Neural cell (in vitro differentiated cells): Measurements from ENCODE around the gene NPNT. TPM values are rescaled to one million over a fixed set of nuclear protein-coding genes. Genes with fewer than 3 reads are reported as not detected.

Experiments used
- H2AFZ ChIP-seq: fragments of 200-600, 300-800 bp; sonication (generic), shearing (Covaris generic); 2 replicates; pipeline ENCODE4 v1.6.0; 2014; ENCODE audit warnings: low read depth, mild to moderate bottlenecking, antibody characterized with exemption, low read length, moderate library complexity
- H3F3A ChIP-seq: fragments of 200-600 bp; shearing (Covaris generic); 2 replicates; pipeline ENCODE4 v1.6.1; 2016; ENCODE audit warnings: mild to moderate bottlenecking, moderate library complexity, mixed read lengths, antibody characterized with exemption, low read length; ENCODE audit not compliant: insufficient read depth, poor library complexity, severe bottlenecking
- H3K27ac ChIP-seq: fragments of 200-600, 300-800 bp; sonication (generic), shearing (Covaris generic); 2 replicates; pipeline ENCODE4 v1.5.1; 2014; ENCODE audit warnings: mild to moderate bottlenecking, low read length, moderate library complexity
- H3K27me3 ChIP-seq: fragments of 300-800, 200-600 bp; sonication (generic), shearing (Covaris generic); 2 replicates; pipeline ENCODE4 v1.6.0; 2014; ENCODE audit warnings: mild to moderate bottlenecking, low read depth, low read length, moderate library complexity; ENCODE audit not compliant: insufficient read depth
- H3K36me3 ChIP-seq: fragments of 300-800, 200-600 bp; sonication (generic), shearing (Covaris generic); 2 replicates; pipeline ENCODE4 v1.5.1; 2014; ENCODE audit warnings: mild to moderate bottlenecking, antibody characterized with exemption, low read length, moderate library complexity; ENCODE audit not compliant: insufficient read depth
- H3K4me2 ChIP-seq: fragments of 300-800, 200-600 bp; sonication (generic), shearing (Covaris generic); 2 replicates; pipeline ENCODE4 v1.6.0; 2014; ENCODE audit warnings: mild to moderate bottlenecking, low read length
- H3K4me3 ChIP-seq: fragments of 300-800, 200-600 bp; sonication (generic), shearing (Covaris generic); 2 replicates; pipeline ENCODE4 v1.5.1; 2014; ENCODE audit warnings: mild to moderate bottlenecking, low read length, moderate library complexity
- H3K79me2 ChIP-seq: fragments of 200-600 bp; shearing (Covaris generic); replicated peaks from 2 replicates; pipeline ENCODE4 v1.6.0; 2014; ENCODE audit warnings: mild to moderate bottlenecking, low read length, moderate library complexity; ENCODE audit not compliant: insufficient read depth
- H3K9ac ChIP-seq: fragments of 300-800, 200-600 bp; sonication (generic), shearing (Covaris generic); 2 replicates; pipeline ENCODE4 v1.6.1; 2016; ENCODE audit warnings: mild to moderate bottlenecking, low read length, mixed read lengths
- H3K9me2 ChIP-seq: fragments of 200-600 bp; shearing (Covaris generic); 2 replicates; pipeline ENCODE4 v1.6.1; 2016; ENCODE audit warnings: mild to moderate bottlenecking, low read length, mixed read lengths; ENCODE audit not compliant: insufficient read depth
- H3K9me3 ChIP-seq: fragments of 200-600, 300-800 bp; sonication (generic), shearing (Covaris generic); 2 replicates; pipeline ENCODE4 v1.6.1; 2016; ENCODE audit warnings: mild to moderate bottlenecking, mixed run types, low read length, moderate library complexity, mixed read lengths
- H4K20me1 ChIP-seq: fragments of 200-600 bp; shearing (Covaris generic); 2 replicates; pipeline ENCODE4 v1.6.1; 2016; ENCODE audit warnings: mild to moderate bottlenecking, mixed run types; ENCODE audit not compliant: insufficient read depth
- EP300 ChIP-seq: fragments of 450-650 bp; conservative IDR thresholded peaks from 2 replicates; pipeline ENCODE4 v1.6.1; 2014; ENCODE audit warnings: antibody characterized with exemption, mild to moderate bottlenecking, moderate library complexity; ENCODE audit not compliant: poor library complexity, severe bottlenecking
- EZH2 ChIP-seq: fragments of 200-600, 300-800 bp; shearing (Covaris generic), sonication (generic); IDR thresholded peaks from 2 replicates; pipeline ENCODE4 v1.6.1; 2014; ENCODE audit warnings: antibody characterized with exemption, low read length, borderline replicate concordance, mild to moderate bottlenecking; ENCODE audit not compliant: insufficient read depth, poor library complexity, severe bottlenecking
- MXI1 ChIP-seq: fragments of 450-650 bp; conservative IDR thresholded peaks from 2 replicates; pipeline ENCODE4 v1.6.1; 2014; ENCODE audit warnings: antibody characterized with exemption, mild to moderate bottlenecking; ENCODE audit not compliant: poor library complexity, severe bottlenecking
- POLR2AphosphoS5 ChIP-seq: IDR thresholded peaks from 2 replicates; pipeline ENCODE4 v1.6.1; 2012
- RAD21 ChIP-seq: fragments of 450-650 bp; conservative IDR thresholded peaks from 2 replicates; pipeline ENCODE4 v1.6.1; 2014; ENCODE audit warnings: antibody characterized with exemption, mild to moderate bottlenecking, moderate library complexity
- SMC3 ChIP-seq: fragments of 450-650 bp; conservative IDR thresholded peaks from 2 replicates; pipeline ENCODE4 v1.6.1; 2014; ENCODE audit warnings: antibody characterized with exemption, mild to moderate bottlenecking, moderate library complexity; ENCODE audit not compliant: poor library complexity
- TAF1 ChIP-seq: IDR thresholded peaks from 2 replicates; pipeline ENCODE4 v1.6.1; 2012; ENCODE audit warnings: low read depth
- polyA plus RNA-seq: library from polyadenylated mRNA; depleted of rRNA; stranded (reverse); fragments of >200 nt; gene quantifications from 2 replicates; pipeline ENCODE4 v1.2.3, GENCODE V29; 2014
- TF ChIP-seq, protein P1 (sequence below): fragments of 450-650 bp; IDR thresholded peaks from 2 replicates; pipeline ENCODE4 v1.5.1; 2014; ENCODE audit warnings: antibody characterized with exemption, mild to moderate bottlenecking, moderate library complexity; ENCODE audit not compliant: poor library complexity, severe bottlenecking
- TF ChIP-seq, protein P2 (sequence below): IDR thresholded peaks from 2 replicates; pipeline ENCODE4 v1.6.1; 2012; ENCODE audit warnings: borderline replicate concordance

Gene NPNT
- polyA plus RNA-seq, 1 donor from 2014 or later, result 2.6 TPM

DNA sequence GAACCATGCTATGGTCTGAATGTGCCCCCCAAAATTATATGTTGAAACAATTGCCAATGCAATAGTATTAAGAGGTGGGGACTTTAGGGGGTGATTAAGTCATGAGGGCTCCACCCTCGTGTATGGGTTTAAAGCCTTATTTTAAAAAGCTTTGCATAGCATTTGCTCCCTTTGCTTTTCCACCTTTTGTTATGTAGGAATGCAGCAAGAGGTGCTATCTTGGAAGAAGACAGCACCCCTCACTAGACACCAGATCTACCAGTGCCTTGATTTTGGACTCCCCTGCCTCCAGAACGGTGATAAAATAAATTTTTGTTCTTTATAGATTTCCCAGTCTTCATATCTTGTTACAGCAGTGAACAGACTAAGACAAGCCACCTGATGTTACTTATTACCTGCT lies 23.3 kb upstream of the NPNT start:
- H3K4me2 ChIP-seq, result no peak overlapping the region

DNA sequence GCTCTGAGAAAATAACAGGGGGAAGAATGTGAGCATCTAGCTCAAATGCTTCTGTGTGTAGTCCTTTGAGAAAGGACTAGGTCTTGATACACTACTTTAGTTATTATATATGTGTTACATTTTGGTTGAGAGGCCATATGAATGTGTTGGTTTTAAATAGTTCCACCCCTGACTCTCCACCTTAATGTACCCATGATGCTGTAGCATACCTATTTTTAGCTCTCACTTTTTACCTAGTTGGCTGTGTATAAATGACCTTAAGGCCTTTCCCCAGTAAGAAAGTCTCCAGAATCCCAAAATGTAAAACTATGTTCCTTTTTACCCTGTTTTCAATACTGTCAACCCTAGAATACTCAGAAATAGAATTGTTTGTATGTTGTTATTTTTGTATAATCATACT lies 20.0 kb upstream of the NPNT start:
- TF ChIP-seq SMC3 (no peak), EZH2 (no peak), TAF1 (no peak), POLR2AphosphoS5 (no peak), RAD21 (no peak), EP300 (no peak), MXI1 (no peak)
- TF ChIP-seq, protein P1, sequence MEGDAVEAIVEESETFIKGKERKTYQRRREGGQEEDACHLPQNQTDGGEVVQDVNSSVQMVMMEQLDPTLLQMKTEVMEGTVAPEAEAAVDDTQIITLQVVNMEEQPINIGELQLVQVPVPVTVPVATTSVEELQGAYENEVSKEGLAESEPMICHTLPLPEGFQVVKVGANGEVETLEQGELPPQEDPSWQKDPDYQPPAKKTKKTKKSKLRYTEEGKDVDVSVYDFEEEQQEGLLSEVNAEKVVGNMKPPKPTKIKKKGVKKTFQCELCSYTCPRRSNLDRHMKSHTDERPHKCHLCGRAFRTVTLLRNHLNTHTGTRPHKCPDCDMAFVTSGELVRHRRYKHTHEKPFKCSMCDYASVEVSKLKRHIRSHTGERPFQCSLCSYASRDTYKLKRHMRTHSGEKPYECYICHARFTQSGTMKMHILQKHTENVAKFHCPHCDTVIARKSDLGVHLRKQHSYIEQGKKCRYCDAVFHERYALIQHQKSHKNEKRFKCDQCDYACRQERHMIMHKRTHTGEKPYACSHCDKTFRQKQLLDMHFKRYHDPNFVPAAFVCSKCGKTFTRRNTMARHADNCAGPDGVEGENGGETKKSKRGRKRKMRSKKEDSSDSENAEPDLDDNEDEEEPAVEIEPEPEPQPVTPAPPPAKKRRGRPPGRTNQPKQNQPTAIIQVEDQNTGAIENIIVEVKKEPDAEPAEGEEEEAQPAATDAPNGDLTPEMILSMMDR, result no peak
- TF ChIP-seq, protein P2, sequence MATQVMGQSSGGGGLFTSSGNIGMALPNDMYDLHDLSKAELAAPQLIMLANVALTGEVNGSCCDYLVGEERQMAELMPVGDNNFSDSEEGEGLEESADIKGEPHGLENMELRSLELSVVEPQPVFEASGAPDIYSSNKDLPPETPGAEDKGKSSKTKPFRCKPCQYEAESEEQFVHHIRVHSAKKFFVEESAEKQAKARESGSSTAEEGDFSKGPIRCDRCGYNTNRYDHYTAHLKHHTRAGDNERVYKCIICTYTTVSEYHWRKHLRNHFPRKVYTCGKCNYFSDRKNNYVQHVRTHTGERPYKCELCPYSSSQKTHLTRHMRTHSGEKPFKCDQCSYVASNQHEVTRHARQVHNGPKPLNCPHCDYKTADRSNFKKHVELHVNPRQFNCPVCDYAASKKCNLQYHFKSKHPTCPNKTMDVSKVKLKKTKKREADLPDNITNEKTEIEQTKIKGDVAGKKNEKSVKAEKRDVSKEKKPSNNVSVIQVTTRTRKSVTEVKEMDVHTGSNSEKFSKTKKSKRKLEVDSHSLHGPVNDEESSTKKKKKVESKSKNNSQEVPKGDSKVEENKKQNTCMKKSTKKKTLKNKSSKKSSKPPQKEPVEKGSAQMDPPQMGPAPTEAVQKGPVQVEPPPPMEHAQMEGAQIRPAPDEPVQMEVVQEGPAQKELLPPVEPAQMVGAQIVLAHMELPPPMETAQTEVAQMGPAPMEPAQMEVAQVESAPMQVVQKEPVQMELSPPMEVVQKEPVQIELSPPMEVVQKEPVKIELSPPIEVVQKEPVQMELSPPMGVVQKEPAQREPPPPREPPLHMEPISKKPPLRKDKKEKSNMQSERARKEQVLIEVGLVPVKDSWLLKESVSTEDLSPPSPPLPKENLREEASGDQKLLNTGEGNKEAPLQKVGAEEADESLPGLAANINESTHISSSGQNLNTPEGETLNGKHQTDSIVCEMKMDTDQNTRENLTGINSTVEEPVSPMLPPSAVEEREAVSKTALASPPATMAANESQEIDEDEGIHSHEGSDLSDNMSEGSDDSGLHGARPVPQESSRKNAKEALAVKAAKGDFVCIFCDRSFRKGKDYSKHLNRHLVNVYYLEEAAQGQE, result no peak
- H3K36me3 ChIP-seq, result no peaks in the 10 kb centered on the region

More for the DNA sequence above, 23.3 kb upstream of the NPNT start:
- H3K27me3 ChIP-seq, result no peaks in the 10 kb centered on the region
- no peaks in the 10 kb centered on the region for H3K79me2 ChIP-seq
- H3K36me3 ChIP-seq, result no peaks in the 10 kb centered on the region
- H3K4me3 ChIP-seq, result no peak overlapping the region
- H4K20me1 ChIP-seq, result no peaks in the 10 kb centered on the region
- no peaks in the 10 kb centered on the region for H3K9me2 ChIP-seq
- no peak for TF ChIP-seq MXI1
- no peak for TF ChIP-seq EZH2
- no peak for TF ChIP-seq POLR2AphosphoS5
- TF ChIP-seq, protein P2, result no peak
- TF ChIP-seq, protein P1, result no peak
- TF ChIP-seq RAD21, result no peak
- TF ChIP-seq TAF1, result no peak
- TF ChIP-seq SMC3, result no peak
- no peak for TF ChIP-seq EP300
- no peaks in the 10 kb centered on the region for H3K9me3 ChIP-seq
- H2AFZ ChIP-seq, result no peak overlapping the region
- H3K27ac ChIP-seq, result no peak overlapping the region
- no peak overlapping the region for H3K9ac ChIP-seq
- H3F3A ChIP-seq, result no peaks in the 10 kb centered on the region

More for the DNA sequence above, 20.0 kb upstream of the NPNT start:
- Histone ChIP-seq H3K27me3 (no peaks in the 10 kb centered on the region), H3K4me3 (no peak overlapping the region), H3K79me2 (no peaks in the 10 kb centered on the region), H3K4me2 (no peak overlapping the region), H3K9me2 (no peaks in the 10 kb centered on the region), H4K20me1 (no peaks in the 10 kb centered on the region), H3K9me3 (no peaks in the 10 kb centered on the region), H2AFZ (no peak overlapping the region), H3K27ac (no peak overlapping the region), H3K9ac (no peak overlapping the region), H3F3A (no peaks in the 10 kb centered on the region)
